Psoas muscle (tissue), 8 donors: ENCODE results near the gene FAM81A. TPM values are rescaled to one million over a fixed set of nuclear protein-coding genes. Genes with fewer than 3 reads are reported as not detected.

Experiments
- ATAC-seq, 4 donors: fragments of 200-7000 bp; cut with Tn5 transposase; one replicate each; pipeline ENCODE4 v1.9.1; 2020; ENCODE audit warnings: moderate library complexity in 3 of 4, mild to moderate bottlenecking in 2 of 4
- DNase-seq, 2 donors: peaks; one replicate each; pipeline ENCODE4 v3.0.0-alpha.2; 2020
- H3K27ac ChIP-seq: fragments of 200-600 bp; one replicate; pipeline ENCODE4 v1.8.0; 2022
- H3K27me3 ChIP-seq, 3 donors: fragments of 200-600 bp in 1 of 3; one replicate each; pipeline versions ENCODE4 v1.6.1 to v1.8.0; 2013 to 2022; ENCODE audit warnings: low read length in 2 of 3, mild to moderate bottlenecking in 2 of 3, moderate library complexity in 1 of 3; ENCODE audit not compliant: insufficient read depth in 3 of 3
- H3K36me3 ChIP-seq, 2 donors: fragments of 200-600 bp in 1 of 2; one replicate each; pipeline versions ENCODE4 v1.6.1 to v1.8.0; 2013 to 2022; ENCODE audit warnings: low read depth in 1 of 2, mild to moderate bottlenecking in 1 of 2, moderate library complexity in 1 of 2; ENCODE audit not compliant: insufficient read depth in 1 of 2
- H3K4me1 ChIP-seq: fragments of 200-600 bp; one replicate; pipeline ENCODE4 v1.8.0; 2022
- H3K4me3 ChIP-seq: fragments of 200-600 bp; one replicate; pipeline ENCODE4 v1.8.0; 2022; ENCODE audit warnings: mild to moderate bottlenecking
- H3K9me3 ChIP-seq: fragments of 200-600 bp; one replicate; pipeline ENCODE4 v1.8.0; 2022
- CTCF ChIP-seq: fragments of 200-600 bp; IDR thresholded peaks from one replicate; pipeline ENCODE4 v1.8.0; 2022; ENCODE audit warnings: antibody characterized with exemption
- WGBS, 3 donors: extraction: QIAGEN DNeasy Blood & Tissue Kit; methylation state at CpG; one replicate each; pipeline versions ENCODE4 v1.1.6 to v1.1.7; 2013; 5-methylcytosine and 5-hydroxymethylcytosine counted together
- intact Hi-C, 2 donors: fragments of 100-400 bp; cut with DNase I; formaldehyde crosslinking; loops; one replicate each; pipeline versions ENCODE4 v1.11.0 to v1.14.2; 2022
- polyA plus RNA-seq, 3 donors: library from polyadenylated mRNA; stranded (reverse); fragments of 200-250 nt; gene quantifications; one replicate each; pipeline ENCODE4 v1.2.3, GENCODE V29; 2013
- total RNA-seq, 4 donors: library from RNA; stranded (reverse); fragmentation: NEBNext Ultra II Directional in 2 of 4; extraction: Animal tissue kit (Norgen Biotek cat#: 25700) in 2 of 4; gene quantifications; one replicate each; pipeline versions ENCODE4 v1.2.1 to v1.2.4, GENCODE V29; 2021 to 2023
- donor health status: healthy with polysubstance abuse.
- donor health status: DM: no; HTN: no; CAD: no; lungs with moderate emphysema.
- donor health status: Bipolar disorder and iron deficiency.
- donor health status: healthy.
- donor health status: DM: yes; HTN: yes; CAD: no.
- donor health status: DM: no; HTN: no; CAD: no.
- donor health status: DM: no; HTN: no; CAD: no.
- donor health status: DM: yes; HTN: yes; CAD: no.

The FAM81A gene
- total and polyA plus RNA-seq, 7 donors = 0.32 to 1.4 (median 0.55) TPM

GRCh38 chr15:59501597-59501996 is 63.6 kb downstream of the FAM81A start:
- H3K27me3 ChIP-seq = no peaks in the 10 kb centered on the region
- no peaks in the 10 kb centered on the region for H3K9me3 ChIP-seq
- no peaks in the 10 kb centered on the region for H3K4me1 ChIP-seq
- DNase-seq (no peak), ATAC-seq (peak in 2 of 4 donors; percentile 50 to 53)
- H3K27ac ChIP-seq = no peak overlapping the region
- intact Hi-C loops = no loop called here
- 43 to 47% (median 44%) methylated on average over 5 of the region's 5 CpGs for WGBS, 3 donors
- no peak overlapping the region for H3K4me3 ChIP-seq
- TF ChIP-seq CTCF = peak; percentile 55
- H3K36me3 ChIP-seq = no peaks in the 10 kb centered on the region

GRCh38 chr15:59515190-59515589 is 77.2 kb downstream of the FAM81A start:
- Histone ChIP-seq H3K27ac (no peak overlapping the region), H3K27me3 (no peaks in the 10 kb centered on the region), H3K4me3 (no peak overlapping the region), H3K4me1 (no peaks in the 10 kb centered on the region), H3K9me3 (no peaks in the 10 kb centered on the region), H3K36me3 (no peaks in the 10 kb centered on the region)
- no peak for TF ChIP-seq CTCF
- ATAC-seq (no peak), DNase-seq (no peak)
- WGBS, 3 donors = 93 to 100% (median 95%) methylated on average over 2 of the region's 2 CpGs
- intact Hi-C loops = no loop called here

GRCh38 chr15:59516655-59517461 is 78.9 kb downstream of the FAM81A start:
- WGBS, 3 donors = 80 to 85% (median 81%) methylated on average over 9 of the region's 9 CpGs
- intact Hi-C loops = no loop called here
- Histone ChIP-seq H3K36me3 (no peaks in the 10 kb centered on the region), H3K27ac (no peak overlapping the region), H3K4me1 (no peaks in the 10 kb centered on the region), H3K27me3 (no peaks in the 10 kb centered on the region), H3K4me3 (no peak overlapping the region), H3K9me3 (no peaks in the 10 kb centered on the region)
- no peak for DNase-seq
- no peak for TF ChIP-seq CTCF
- no peak for ATAC-seq

- H3K36me3 ChIP-seq = no peaks in the 10 kb centered on the region
- 58 to 74% (median 63%) methylated on average over 3 of the region's 3 CpGs for WGBS, 3 donors
- H3K9me3 ChIP-seq = no peaks in the 10 kb centered on the region
- intact Hi-C loops = no loop called here
- no peak overlapping the region for H3K27ac ChIP-seq
- no peaks in the 10 kb centered on the region for H3K27me3 ChIP-seq
- no peak for DNase-seq
- H3K4me3 ChIP-seq = no peak overlapping the region
- no peaks in the 10 kb centered on the region for H3K4me1 ChIP-seq
- TF ChIP-seq CTCF = no peak
- ATAC-seq = no peak
Measured at GRCh38 chr15:59519329-59519728, 81.3 kb downstream of the FAM81A start.

- Histone ChIP-seq H3K4me1 (no peaks in the 10 kb centered on the region), H3K27ac (no peak overlapping the region), H3K9me3 (no peaks in the 10 kb centered on the region), H3K4me3 (no peak overlapping the region), H3K36me3 (no peaks in the 10 kb centered on the region), H3K27me3 (no peaks in the 10 kb centered on the region)
- DNase-seq = no peak
- WGBS, 3 donors = 92 to 97% (median 93%) methylated on average over 5 of the region's 5 CpGs
- intact Hi-C loops = no loop called here
- TF ChIP-seq CTCF = no peak
- ATAC-seq = no peak
Measured at GRCh38 chr15:59521443-59521842, 83.5 kb downstream of the FAM81A start.
